SH-SY5Y (cell line): Measurements from ENCODE around the gene PDE4C.

Experiments used
- GATA2 ChIP-seq: IDR thresholded peaks from 2 replicates; pipeline ENCODE4 v1.6.1; 2011; ENCODE audit warnings: mild to moderate bottlenecking, low read depth, low read length
- GATA3 ChIP-seq: IDR thresholded peaks from 2 replicates; pipeline ENCODE4 v1.6.1; 2011; ENCODE audit warnings: low read depth, mild to moderate bottlenecking, low read length, moderate library complexity

Gene PDE4C

DNA sequence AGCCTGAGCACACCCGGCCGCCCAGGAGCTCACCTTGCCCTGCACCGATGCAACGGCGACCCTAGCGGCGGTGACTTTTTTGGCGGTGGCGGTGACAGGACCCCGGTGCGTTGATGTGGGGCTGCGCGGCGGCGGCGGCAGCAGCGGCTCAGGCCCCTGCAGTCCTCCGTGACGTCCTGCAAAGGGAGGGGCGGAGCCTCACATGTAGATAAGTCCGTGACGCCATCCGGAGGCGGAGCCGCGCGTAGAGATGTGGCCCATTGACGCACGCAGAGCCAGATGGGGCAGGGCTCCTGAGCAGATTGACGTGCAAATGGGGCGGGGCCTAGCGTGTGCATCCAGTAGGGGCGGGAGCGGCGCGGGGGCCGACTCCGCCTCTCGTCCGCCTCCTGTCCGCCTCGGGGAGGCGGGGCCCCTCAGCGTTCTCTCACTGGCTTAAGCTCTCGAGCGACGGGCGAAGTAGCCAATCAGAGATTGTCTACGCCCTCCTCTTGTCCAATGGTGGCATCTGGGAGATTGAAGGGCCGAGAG lies 22.3 kb downstream of the PDE4C start, which contains the start of gene RAB3A:
TSS of gene RAB3A (minus strand) at position 180 of the 531 bp plus-strand sequence. CDS start 1,302 bp downstream, outside the sequence.
- no peak for TF ChIP-seq GATA2
- TF ChIP-seq GATA3 = no peak

DNA sequence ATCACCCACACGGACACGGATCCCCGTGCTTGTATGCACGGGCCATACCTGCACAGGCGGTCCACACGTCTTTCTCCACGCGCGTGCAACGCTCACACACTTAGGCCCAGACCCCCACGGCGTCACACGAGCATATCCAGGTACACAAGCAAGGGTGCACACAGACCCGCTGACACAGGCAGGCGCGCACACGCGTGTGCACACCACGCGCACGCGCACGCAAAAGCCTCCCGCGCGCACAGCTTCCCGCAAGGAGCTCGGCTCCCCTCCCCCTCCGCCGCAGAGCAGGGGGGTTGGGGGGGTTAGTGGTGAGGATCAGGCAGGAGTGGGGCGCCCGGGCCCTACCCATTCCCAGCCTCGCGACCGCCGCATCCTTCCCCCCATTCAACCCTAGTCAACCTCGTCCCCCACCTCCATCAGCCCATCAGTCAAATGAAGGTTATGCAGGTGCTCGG lies 22.8 kb downstream of the PDE4C start:
- TF ChIP-seq GATA2 (no peak), GATA3 (no peak)

DNA sequence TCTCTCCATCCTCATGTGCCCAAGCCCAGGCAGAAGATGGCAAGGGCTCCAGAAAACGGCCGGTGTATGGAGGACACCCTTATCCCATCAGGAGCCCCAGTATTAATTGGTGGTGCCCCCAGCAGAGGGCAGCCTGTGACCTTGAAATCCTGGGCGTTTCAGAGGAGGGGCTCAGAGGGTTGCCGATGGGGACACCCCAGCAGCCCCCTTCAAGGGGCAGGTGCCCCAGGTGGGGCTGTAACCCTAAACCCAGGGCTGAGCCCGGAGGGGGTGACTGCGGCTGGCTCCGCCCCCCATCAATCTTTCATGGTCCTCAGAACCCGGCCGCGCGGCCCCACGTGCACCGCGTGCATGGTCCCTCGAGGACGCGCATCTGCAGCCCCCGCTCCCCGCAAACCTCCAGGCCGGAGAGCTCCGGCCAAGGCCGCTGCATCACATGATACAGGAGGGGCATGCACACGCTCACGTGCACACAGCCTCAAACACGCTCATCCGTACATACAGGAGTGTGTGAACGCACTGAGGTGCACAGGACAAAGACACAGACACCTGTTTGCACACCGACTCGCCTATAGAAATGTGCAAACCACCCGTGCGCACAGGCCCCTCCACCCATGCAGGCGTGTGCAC lies 23.3 kb downstream of the PDE4C start:
- TF ChIP-seq GATA3 = no peak
- TF ChIP-seq GATA2 = no peak

GRCh38 chr19:18202397-18202777 lies 23.9 kb downstream of the PDE4C start:
- no peak for TF ChIP-seq GATA2
- no peak for TF ChIP-seq GATA3

GRCh38 chr19:18198374-18198773 lies 27.9 kb downstream of the PDE4C start:
- TF ChIP-seq GATA2 (no peak), GATA3 (no peak)

DNA sequence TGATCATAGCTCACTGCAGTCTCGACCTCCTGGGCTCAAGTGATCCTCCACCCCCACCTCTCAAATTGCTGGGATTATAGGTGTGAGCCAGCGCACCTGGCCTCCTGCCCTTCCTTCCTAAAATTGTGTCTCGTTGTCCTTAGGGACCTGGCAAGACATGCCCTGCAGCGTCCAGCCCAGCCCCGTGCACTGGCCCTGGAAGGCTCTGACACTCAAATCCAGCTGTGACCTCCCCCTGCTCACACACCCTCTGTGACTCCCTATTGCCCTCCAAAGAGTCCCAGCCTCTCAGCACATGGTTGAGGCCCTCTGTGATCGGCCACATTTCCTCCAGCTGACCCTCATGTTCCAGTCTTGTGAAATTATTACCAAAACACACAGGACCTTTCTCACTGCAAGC lies 28.3 kb downstream of the PDE4C start:
- no peak for TF ChIP-seq GATA3
- TF ChIP-seq GATA2 = no peak

- no peak for TF ChIP-seq GATA2
- no peak for TF ChIP-seq GATA3
Observed at GRCh38 chr19:18197306-18197705, 28.9 kb downstream of the PDE4C start.

DNA sequence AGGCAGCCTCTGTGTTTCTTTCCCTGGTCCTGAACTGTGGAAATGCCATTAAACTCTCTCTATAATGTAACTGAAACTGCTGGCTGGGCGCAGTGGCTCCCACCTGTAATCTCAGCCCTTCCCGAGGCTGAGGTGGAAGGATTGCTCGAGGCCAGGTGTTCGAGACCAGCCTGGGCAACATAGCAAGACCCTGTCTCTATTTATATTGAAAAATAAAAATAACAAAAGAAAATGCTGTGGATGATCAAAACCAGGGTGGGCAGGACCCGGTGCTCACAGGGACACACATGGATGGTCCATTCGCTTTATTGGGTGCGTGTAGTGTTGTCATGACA lies 29.8 kb downstream of the PDE4C start:
- TF ChIP-seq GATA2 (no peak), GATA3 (no peak)

DNA sequence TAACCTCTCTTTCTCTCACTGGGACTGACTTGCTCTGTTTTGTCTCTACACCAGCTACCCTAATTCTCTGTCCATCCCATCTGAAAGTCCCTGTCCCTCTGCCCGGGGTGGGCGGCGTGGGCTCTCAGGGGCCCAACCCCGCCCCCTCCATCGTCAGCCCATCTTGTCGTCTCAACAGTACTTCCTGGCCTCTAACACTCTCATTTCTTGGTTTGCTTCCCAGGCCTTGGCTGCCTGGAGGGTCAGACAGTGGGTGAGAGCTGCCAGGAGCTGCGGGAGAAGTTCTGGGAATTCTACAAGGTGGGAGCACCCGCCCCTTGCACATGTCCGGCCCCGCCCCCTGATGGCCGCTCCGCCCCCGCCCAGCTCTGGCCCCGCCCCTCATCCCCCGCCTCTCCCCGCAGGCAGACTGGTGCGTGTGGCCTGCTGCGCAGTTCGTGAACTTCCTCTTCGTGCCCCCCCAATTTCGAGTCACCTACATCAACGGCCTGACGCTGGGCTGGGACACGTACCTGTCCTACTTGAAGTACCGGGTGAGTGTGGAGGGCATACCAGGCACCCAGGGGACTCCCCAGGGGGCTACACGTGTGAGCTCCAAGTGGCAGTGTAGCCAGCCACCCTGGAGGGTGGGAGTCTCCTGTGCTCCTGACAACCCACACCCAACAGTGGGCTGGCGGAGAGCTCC lies 31.5 kb downstream of the PDE4C start:
- TF ChIP-seq GATA3 (no peak), GATA2 (no peak)

GRCh38 chr19:18194181-18194530 lies 32.1 kb downstream of the PDE4C start:
- TF ChIP-seq GATA3 (no peak), GATA2 (no peak)

- TF ChIP-seq GATA2 = no peak
Observed at GRCh38 chr19:18193388-18194180, 32.7 kb downstream of the PDE4C start.

DNA sequence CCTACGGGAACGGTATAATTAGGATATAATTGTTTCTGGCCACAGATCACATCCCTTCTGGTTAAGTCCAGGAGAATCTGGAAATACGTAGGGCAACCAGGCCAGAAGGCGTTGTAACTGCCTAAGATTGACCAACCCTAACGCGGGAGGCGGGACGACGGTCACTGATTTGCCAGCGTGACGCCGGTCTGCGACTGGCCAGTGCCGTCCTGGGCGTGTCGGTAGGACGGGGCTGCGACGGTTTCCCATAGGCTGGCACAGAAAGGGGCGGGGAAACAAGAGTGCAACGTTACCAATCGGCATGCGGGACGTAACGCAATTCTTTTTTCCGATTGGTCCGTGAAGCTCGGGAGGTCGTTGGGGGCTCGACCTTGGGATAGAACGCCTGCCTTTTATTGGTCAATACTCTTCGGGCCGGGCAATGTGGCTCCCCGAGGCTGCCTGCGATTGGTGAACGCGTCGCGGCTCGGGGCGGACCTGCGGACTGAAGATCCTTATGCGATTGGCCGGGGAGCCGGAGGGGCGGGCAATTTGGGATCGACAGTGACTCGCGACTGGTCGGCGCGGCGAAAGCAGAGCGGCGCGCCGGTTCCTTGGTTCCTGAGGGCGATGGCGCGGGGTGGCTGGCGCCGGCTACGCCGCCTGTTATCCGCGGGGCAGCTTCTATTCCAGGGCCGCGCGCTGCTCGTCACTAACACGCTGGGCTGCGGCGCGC lies 33.4 kb downstream of the PDE4C start, which contains the start of gene MPV17L2:
TSS of gene MPV17L2 (plus strand) at position 546 of the 715 bp plus-strand sequence. CDS start at position 610, 64 bp downstream.
- TF ChIP-seq GATA3 (no peak), GATA2 (no peak)

- TF ChIP-seq GATA2 (no peak), GATA3 (no peak)
Observed at GRCh38 chr19:18191640-18192062, 34.6 kb downstream of the PDE4C start.

DNA sequence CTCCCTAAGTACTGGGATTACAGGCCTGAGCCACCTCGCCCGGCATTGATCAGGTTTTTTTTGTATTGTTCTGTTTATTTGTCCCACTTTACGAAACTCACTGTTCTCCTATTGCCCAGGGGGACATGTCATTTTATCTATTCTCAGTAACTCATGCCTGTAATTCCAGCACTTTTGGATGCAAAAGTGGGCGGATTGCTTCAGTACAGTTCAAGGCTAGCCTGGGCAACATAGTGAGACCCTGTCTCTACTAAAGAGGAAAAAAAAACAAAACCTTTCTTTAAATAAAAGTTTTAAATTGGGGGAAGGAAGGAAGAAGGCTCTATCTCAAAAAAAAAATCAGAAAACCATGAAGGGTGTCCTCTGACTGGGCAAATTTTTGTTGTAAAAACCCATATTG lies 36.0 kb downstream of the PDE4C start:
- TF ChIP-seq GATA3 (no peak), GATA2 (no peak)
